ENCODE measurements around the gene CRADD.
A peak's percentile ranks its signal among the peaks of the same experiment; 100 is the strongest.

DNA sequence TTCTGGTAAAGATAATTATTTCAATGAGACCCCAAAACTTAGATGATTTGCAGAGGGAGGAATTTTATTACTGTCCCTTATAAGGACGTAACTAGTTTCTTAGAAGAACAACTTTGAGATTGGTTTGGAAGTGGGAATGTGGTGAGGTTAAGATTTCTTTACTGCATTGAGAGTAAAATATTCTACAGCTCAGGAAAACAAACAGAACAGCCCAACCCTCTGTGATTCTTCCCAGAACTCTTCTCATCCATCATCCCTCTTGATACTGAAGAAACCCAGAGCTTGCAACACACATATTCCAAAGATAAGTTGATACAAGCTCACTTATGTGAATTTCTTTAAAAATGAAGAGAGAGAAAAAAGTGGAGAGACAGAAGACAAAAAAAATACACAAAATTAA lies 234.2 kb downstream of the CRADD start:
- TF ChIP-seq, protein P1, sequence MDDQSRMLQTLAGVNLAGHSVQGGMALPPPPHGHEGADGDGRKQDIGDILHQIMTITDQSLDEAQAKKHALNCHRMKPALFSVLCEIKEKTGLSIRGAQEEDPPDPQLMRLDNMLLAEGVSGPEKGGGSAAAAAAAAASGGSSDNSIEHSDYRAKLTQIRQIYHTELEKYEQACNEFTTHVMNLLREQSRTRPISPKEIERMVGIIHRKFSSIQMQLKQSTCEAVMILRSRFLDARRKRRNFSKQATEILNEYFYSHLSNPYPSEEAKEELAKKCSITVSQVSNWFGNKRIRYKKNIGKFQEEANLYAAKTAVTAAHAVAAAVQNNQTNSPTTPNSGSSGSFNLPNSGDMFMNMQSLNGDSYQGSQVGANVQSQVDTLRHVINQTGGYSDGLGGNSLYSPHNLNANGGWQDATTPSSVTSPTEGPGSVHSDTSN (IDR thresholded peaks at IDR 0.05), result peak; percentile 19; the same call in 1 of the 2 replicates
- TF ChIP-seq, protein P2, sequence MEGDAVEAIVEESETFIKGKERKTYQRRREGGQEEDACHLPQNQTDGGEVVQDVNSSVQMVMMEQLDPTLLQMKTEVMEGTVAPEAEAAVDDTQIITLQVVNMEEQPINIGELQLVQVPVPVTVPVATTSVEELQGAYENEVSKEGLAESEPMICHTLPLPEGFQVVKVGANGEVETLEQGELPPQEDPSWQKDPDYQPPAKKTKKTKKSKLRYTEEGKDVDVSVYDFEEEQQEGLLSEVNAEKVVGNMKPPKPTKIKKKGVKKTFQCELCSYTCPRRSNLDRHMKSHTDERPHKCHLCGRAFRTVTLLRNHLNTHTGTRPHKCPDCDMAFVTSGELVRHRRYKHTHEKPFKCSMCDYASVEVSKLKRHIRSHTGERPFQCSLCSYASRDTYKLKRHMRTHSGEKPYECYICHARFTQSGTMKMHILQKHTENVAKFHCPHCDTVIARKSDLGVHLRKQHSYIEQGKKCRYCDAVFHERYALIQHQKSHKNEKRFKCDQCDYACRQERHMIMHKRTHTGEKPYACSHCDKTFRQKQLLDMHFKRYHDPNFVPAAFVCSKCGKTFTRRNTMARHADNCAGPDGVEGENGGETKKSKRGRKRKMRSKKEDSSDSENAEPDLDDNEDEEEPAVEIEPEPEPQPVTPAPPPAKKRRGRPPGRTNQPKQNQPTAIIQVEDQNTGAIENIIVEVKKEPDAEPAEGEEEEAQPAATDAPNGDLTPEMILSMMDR (IDR thresholded peaks at IDR 0.05), result no peak
- TF ChIP-seq, protein P3, sequence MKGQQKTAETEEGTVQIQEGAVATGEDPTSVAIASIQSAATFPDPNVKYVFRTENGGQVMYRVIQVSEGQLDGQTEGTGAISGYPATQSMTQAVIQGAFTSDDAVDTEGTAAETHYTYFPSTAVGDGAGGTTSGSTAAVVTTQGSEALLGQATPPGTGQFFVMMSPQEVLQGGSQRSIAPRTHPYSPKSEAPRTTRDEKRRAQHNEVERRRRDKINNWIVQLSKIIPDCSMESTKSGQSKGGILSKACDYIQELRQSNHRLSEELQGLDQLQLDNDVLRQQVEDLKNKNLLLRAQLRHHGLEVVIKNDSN (IDR thresholded peaks at IDR 0.05; ENCODE audit: borderline replicate concordance, low read depth), result no peak
- TF ChIP-seq FOXM1 (IDR thresholded peaks at IDR 0.05; ENCODE audit: low read depth) (no peak), ELF1 (IDR thresholded peaks at IDR 0.05) (no peak), EP300 (IDR thresholded peaks at IDR 0.05; ENCODE audit: borderline replicate concordance in 1 of 2, low read depth in 1 of 2, low read length in 1 of 2) (no peak), FOXJ3 (CRISPR knock-in tag; IDR thresholded peaks at IDR 0.05) (no peak), NRF1 (IDR thresholded peaks at IDR 0.05; ENCODE audit: low read depth, low read length) (no peak)
